HCEC 1CT (cell line): Measurements from ENCODE around the gene SH3BP2.

ENCODE experiments used
- DNase-seq: peaks from one replicate; pipeline ENCODE4 v3.0.0-alpha.2; 2017

SH3BP2 gene

DNA sequence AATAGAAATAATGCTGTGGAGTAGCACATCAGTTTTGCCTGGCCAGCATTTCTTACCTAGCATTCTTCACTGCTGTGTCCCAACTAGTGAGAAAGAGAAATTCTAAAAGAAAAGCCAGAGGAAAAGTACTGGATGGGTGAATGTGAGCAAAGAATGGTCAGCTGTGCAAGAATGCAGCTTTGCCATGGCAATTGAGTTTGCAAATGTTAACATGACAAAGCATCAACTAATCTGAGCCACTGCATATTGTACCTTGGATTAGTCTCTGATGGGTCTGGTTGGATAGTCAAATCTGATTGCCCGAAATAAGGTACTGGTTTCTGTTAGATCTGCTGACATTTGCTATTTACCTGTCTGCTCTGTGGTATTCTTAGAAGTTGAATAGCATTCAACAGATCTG, 89.5 kb downstream of the SH3BP2 start:
- no peak for DNase-seq

DNA sequence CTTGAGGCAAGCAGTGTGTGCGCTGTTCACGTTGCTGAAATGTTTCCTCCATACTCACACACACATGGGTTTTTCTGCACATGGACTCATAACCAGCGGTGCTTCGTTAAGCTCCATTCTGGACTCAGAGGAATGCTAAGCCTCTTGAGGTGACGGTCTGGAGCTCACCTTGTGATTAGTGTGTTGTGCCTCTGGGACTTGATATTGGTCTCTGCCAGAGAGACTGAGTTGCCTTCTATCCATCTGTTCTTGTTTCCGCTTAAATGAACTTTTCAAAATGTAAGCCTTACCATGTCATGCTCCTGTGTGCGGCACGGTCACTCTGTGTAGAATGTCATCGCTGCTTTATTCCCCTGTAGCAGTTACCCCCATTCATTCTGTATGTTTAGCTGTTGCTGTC, 93.3 kb downstream of the SH3BP2 start:
- no peak for DNase-seq

DNA sequence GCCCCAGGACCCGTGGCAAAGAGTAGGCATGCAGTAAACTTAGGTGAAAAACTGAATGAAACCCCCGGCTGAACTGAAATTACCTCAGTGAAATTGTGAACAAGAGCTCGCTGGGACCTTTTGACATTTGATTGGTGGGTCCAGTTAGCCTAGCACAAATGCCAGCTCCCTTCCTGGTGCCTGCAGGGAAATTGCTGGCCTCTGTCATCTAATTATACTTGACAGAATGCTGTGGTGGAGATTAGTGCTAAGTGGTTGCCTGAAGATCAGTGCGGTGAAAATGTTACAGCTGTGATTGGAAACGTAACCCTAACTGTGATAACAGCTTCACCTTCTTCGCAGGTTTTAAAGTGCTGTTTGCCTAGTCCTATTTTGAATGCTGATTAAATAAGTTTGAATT, 93.7 kb downstream of the SH3BP2 start:
- no peak for DNase-seq

GRCh38 chr4:2887343-2887742, 94.5 kb downstream of the SH3BP2 start:
- DNase-seq = no peak

- DNase-seq = no peak
These were observed 96.0 kb downstream of the SH3BP2 start for GRCh38 chr4:2888886-2889285.
